Activated CD8-positive, alpha-beta memory T cell treated with anti-CD3 and anti-CD28 coated beads, Interleukin-2, amount 50 U/mL, for 24 hours (primary cell): Measurements from ENCODE around the gene OR2Y1.
"Not testable (repeated sequence)": the region's sequence is repeated elsewhere in the genome, so short reads cannot be mapped to it uniquely, and the experiment has no call there.

ENCODE experiments used
- DNase-seq: peaks from one replicate; pipeline ENCODE4 v3.0.0-alpha.2; 2020; ENCODE audit errors: extremely low read depth

OR2Y1 gene

GRCh38 chr5:180739271-180739670, 587 bp downstream of the OR2Y1 start:
- no peak for DNase-seq

DNA sequence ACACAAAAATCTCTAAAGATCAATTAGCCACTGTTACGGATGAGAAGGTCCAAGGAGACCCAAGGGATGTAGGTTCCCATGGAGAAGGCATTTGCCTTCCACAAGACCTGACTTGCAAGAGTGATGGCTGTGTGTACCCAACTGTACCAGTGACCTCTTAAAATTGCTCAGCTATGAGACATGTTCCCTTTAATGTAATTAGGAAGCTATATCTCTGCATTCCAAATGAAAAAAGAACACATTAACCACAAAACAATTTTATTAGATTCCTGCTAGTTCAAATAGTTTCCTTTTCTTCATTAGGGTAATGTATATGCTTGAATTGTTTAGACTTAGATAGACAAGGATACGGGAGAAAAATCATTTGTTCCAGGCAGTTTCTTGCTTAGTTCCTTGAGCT, 3.3 kb downstream of the OR2Y1 start:
- no peak for DNase-seq

DNA sequence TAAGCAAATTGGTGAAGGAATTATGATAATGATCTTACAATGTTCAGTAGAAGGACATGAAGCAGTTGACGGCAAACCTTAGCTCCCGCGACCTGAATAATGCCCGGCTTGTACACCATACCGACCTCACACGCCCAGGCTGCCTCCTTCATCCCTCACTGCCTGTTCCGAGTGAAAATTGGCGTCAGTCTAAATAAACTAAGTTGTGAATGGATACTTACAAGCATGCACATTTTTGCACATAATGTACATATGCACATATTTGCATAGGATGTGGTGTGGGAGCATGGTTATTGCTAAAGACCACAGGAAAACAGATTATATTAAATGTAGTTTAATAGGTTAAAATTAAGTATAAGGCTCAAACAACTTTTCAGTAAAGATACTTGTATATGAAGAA, 14.9 kb downstream of the OR2Y1 start:
- no peak for DNase-seq

DNA sequence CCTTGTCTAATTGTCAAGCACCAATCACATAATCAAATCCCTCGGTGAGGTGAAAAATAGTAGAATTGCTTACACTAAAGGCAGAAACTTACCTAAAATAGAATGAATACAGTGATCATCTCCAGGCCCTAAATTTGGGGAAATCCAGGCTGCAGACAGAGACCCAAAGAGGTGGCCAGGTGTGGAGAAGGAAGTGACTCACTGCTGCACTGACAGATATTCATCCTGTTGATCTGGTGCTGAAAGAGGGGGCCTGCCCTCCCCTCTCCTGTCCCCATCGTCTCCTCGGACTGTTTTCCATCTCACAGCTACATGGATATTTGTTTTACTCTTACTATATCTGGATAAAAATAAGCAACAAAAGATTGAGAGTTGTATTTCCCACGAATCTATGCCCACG, 15.9 kb downstream of the OR2Y1 start:
- DNase-seq, result no peak

DNA sequence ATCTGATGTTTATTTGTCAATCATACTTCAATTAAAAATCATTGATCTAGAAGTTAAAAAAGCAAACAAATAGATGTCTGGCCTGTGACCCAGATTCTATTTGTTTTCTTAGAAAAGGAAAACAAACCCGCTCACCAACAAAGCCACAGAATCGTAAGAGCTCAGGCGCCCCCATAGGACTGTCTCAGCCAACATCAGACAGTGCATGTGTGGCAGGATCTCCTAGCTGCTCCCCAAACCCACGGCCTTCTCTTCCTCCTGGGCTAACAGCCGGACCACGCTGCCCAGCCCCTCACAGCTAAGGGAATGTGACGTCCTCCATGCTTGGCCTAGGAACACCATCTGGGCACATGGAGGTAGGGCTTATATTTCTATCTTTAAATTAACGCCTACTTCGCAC, 19.4 kb downstream of the OR2Y1 start:
- no peak for DNase-seq

- no peak for DNase-seq
These were observed 20.1 kb downstream of the OR2Y1 start for GRCh38 chr5:180719781-180720180.

DNA sequence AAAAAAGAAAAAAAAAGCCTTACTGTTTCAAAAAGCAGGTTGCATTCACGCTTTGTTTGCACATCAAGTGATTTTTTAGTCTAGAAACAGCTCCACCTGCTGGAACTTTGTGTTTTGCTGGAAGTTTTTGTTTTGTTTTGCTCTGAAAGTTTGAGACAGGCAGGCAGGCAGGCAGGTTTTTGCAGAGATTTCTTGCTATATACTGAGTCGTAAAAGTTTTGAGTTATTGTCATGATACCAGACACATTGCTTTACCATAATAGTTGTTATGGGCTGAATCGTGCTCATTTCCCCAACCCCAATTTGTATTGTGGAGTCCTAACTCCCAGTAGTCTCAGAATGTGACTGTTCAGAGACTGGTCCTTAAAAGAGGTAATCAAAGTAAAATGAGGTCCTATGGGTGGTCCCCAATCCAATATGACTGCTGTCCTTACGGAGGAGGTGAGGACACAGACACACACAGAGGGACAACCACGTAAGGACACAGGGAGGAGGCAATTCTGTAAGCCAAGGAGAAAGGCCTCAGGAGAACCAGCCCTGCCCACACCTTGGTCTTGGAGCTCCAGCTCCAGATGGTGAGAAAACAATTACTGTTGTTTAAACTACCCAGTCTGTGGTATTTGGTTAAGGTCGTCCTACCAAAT, 20.9 kb downstream of the OR2Y1 start:
- no peak for DNase-seq

DNA sequence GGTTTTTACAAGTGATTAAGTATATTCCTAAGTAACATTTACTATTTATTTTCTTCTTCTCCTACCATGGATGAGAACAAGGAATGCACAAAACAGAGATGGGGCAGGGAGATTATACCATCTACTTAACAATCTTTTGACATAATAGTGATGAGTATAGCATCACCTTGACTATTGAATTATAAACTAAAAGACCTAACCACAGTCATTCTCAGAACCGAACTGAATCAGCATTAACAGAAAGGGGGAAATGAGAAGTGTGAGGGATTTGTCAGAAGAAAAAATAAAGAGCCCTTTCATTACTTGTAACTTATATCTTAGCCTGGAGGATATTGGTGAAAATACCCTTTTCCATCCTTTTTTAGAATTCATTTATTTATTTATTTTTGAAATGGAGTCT, 21.9 kb downstream of the OR2Y1 start:
- no peak for DNase-seq

DNA sequence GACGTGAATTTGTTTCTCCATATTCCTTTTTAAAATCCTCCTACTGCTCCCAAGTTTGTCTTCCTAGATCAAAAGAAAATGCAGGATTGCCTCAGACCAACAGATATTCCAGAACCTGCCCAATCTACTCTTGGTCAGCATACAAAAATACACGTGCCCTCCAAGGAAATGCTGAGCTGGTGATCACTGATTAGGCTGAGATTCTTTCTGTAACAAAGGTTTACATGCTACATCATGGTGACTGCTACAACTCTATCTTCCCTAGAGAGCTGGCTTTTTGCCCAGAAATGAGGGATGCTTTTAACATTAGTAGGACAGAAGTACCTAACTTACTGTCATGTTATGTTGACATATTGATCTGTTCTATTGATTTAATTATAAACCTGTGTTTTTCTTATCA, 35.5 kb downstream of the OR2Y1 start:
- no peak for DNase-seq

DNA sequence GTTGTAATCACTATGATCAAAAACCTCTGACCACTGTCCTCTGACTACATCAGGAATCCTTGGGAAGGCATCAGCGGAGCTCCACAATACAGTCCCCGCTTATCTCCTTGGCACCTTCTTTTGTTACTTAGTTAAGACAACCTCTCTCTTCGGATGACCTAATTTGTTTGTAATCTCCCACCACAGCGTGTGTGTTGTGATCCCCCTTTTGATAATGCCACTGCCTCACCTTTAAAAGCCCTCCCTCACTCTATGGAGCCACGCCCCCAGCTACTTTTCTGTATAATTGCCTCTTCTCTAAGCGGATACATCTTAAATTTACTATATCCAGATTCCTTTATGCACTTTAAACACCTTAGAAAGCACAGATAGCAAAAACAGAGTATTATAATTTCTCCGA, 35.9 kb downstream of the OR2Y1 start:
- DNase-seq, result no peak

GRCh38 chr5:180703371-180703770, 36.5 kb downstream of the OR2Y1 start:
- DNase-seq, result not testable (repeated sequence)

- not testable (repeated sequence) for DNase-seq
These were observed 39.4 kb downstream of the OR2Y1 start for GRCh38 chr5:180700440-180700839.

GRCh38 chr5:180699042-180699441, 40.8 kb downstream of the OR2Y1 start:
- DNase-seq, result no peak

GRCh38 chr5:180696116-180696515, 43.7 kb downstream of the OR2Y1 start:
- DNase-seq, result no peak

- no peak for DNase-seq
These were observed 47.4 kb downstream of the OR2Y1 start for GRCh38 chr5:180692429-180692828.

- DNase-seq, result no peak
These were observed 48.8 kb downstream of the OR2Y1 start for GRCh38 chr5:180691046-180691445.

- no peak for DNase-seq
These were observed 49.3 kb downstream of the OR2Y1 start for GRCh38 chr5:180690562-180690961.

DNA sequence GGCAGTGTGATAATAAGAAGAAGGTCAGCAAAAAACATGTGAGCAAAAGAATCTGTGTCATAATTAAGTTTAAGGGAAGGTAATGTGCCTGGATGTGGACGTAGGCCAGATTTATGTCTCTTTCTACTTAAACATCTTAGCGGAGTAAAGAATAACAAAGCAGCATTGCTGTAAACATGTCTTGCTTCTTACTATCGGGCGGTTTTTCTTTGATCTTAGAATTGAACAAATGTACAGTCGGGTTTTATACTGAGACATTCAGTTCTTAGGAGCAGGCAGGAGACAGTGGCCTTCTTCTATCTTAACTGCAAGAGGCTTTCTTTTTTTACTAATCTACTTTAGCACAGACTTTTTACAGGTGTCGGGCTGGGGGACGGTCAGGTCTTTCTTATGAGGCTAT, 50.1 kb downstream of the OR2Y1 start:
- no peak for DNase-seq
